HCT116 (cell line): ENCODE measurements around the gene EIF5A2. TPM values are rescaled to one million over a fixed set of nuclear protein-coding genes. Genes with fewer than 3 reads are reported as not detected.
A peak's percentile ranks its signal among the peaks of the same experiment; 100 is the strongest.

Source experiments
- ATAC-seq: fragments of 200-7000 bp; cut with Tn5 transposase; 2 replicates; pipeline ENCODE4 v1.9.1; 2020; ENCODE audit warnings: mild to moderate bottlenecking, moderate library complexity
- BruUV-seq: library from RNA; stranded (reverse); fragments of 400-500 nt; replicated peaks from 2 replicates; lab custom pipeline; 2021; lab: Mats Ljungman, UMichigan
- CTCF ChIA-PET: fragments of 300-600 bp; sonication (Branson Sonifier 250); formaldehyde crosslinking; loops from one replicate; lab custom pipeline; 2021; ENCODE audit warnings: antibody characterized with exemption; lab: Charles Lee
- POLR2A ChIA-PET: fragments of 300-600, 350-600 bp; sonication (Branson Sonifier 250); formaldehyde crosslinking; loops from one replicate; lab custom pipeline; 2021; ENCODE audit warnings: antibody characterized with exemption; lab: Charles Lee
- RAD21 ChIA-PET, 2 experiments: fragments of 300-600 bp; sonication (Branson Sonifier 250); formaldehyde crosslinking; loops; one replicate each; lab custom pipeline; 2023; ENCODE audit warnings: low total read pairs in 2 of 2; ENCODE audit not compliant: uncharacterized antibody in 2 of 2, unreplicated experiment in 2 of 2, low non-redundant PET in 1 of 2; lab: Charles Lee
- DNase-seq: peaks from one replicate; pipeline ENCODE4 v3.0.0-alpha.2; 2010; ENCODE audit warnings: low read depth, low spot score
- H2AFZ ChIP-seq: fragments of 200-600 bp; shearing (Covaris generic), sonication (generic); 2 replicates; pipeline ENCODE4 v1.6.1; 2017; ENCODE audit warnings: low read depth, mixed run types, mixed read lengths, antibody characterized with exemption, low read length; ENCODE audit not compliant: poor library complexity, severe bottlenecking
- H3K27ac ChIP-seq: 2 replicates; pipeline ENCODE4 v1.5.1; 2012; ENCODE audit warnings: low read depth, low read length
- H3K27me3 ChIP-seq: fragments of 200-600 bp; sonication (generic); 2 replicates; pipeline ENCODE4 v1.6.1; 2016; ENCODE audit warnings: mixed run types, low read length, mixed read lengths; ENCODE audit not compliant: insufficient read depth
- H3K36me3 ChIP-seq, 2 experiments: fragments of 200-500 bp in 1 of 2; fragments of 200-600 bp in 1 of 2; sonication (Bioruptor generic) in 1 of 2; sonication (generic) in 1 of 2; 2 replicates each; pipeline versions ENCODE4 v1.5.1 to v1.6.1; 2014 to 2016; ENCODE audit warnings: low read length in 2 of 2, inconsistent platforms in 1 of 2, mixed read lengths in 1 of 2, mixed run types in 1 of 2; ENCODE audit not compliant: insufficient read depth in 2 of 2, control insufficient read depth in 1 of 2
- H3K4me1 ChIP-seq, 2 experiments: fragments of 200-600 bp in 1 of 2; sonication (generic) in 1 of 2; 2 replicates each; pipeline versions ENCODE4 v1.5.1 to v1.6.1; 2012 to 2017; ENCODE audit warnings: low read length in 2 of 2, inconsistent platforms in 1 of 2, mild to moderate bottlenecking in 1 of 2, mixed read lengths in 1 of 2, mixed run types in 1 of 2, moderate library complexity in 1 of 2; ENCODE audit not compliant: insufficient read depth in 2 of 2, control insufficient read depth in 1 of 2
- H3K4me2 ChIP-seq: fragments of 200-600 bp; sonication (generic); 2 replicates; pipeline ENCODE4 v1.6.1; 2017; ENCODE audit warnings: mixed run types, low read length, mixed read lengths
- H3K4me3 ChIP-seq, 2 experiments: fragments of 200-600 bp in 1 of 2; sonication (generic) in 1 of 2; replicated peaks in 1 of 2; 2 replicates each; pipeline ENCODE4 v1.5.1; 2011 to 2016; ENCODE audit warnings: low read length in 2 of 2, control low read depth in 1 of 2, low read depth in 1 of 2, mild to moderate bottlenecking in 1 of 2, mixed read lengths in 1 of 2, mixed run types in 1 of 2
- H3K79me2 ChIP-seq: fragments of 200-600 bp; sonication (generic); 2 replicates; pipeline ENCODE4 v1.6.1; 2017; ENCODE audit warnings: mild to moderate bottlenecking, mixed run types, low read length, moderate library complexity, mixed read lengths; ENCODE audit not compliant: insufficient read depth
- H3K9ac ChIP-seq: fragments of 200-600 bp; sonication (generic); 2 replicates; pipeline ENCODE4 v1.6.1; 2016; ENCODE audit warnings: low read length, mixed read lengths
- H3K9me2 ChIP-seq: fragments of 200-600 bp; sonication (generic), shearing (Covaris generic); 2 replicates; pipeline ENCODE4 v1.6.1; 2017; ENCODE audit warnings: mixed run types, mild to moderate bottlenecking, moderate library complexity; ENCODE audit not compliant: insufficient read depth
- H3K9me3 ChIP-seq, 2 experiments: fragments of 200-500 bp in 1 of 2; fragments of 200-600 bp in 1 of 2; sonication (Bioruptor generic) in 1 of 2; sonication (generic) in 1 of 2; 2 replicates each; pipeline ENCODE4 v1.6.1; 2014 to 2017; ENCODE audit warnings: low read length in 2 of 2, mixed read lengths in 2 of 2, inconsistent platforms in 1 of 2, low read depth in 1 of 2, mild to moderate bottlenecking in 1 of 2, mixed run types in 1 of 2, moderate library complexity in 1 of 2; ENCODE audit not compliant: control insufficient read depth in 1 of 2, insufficient read depth in 1 of 2
- H4K20me1 ChIP-seq: fragments of 200-600 bp; sonication (generic), shearing (Covaris generic); 2 replicates; pipeline ENCODE4 v1.6.1; 2017; ENCODE audit warnings: mixed run types, mild to moderate bottlenecking, moderate library complexity; ENCODE audit not compliant: insufficient read depth
- CBX3 ChIP-seq: IDR thresholded peaks from 2 replicates; pipeline ENCODE4 v1.6.1; 2012; ENCODE audit warnings: low read depth
- CEBPB ChIP-seq: IDR thresholded peaks from 2 replicates; pipeline ENCODE4 v1.6.1; 2012; ENCODE audit warnings: low read depth
- EGR1 ChIP-seq: IDR thresholded peaks from 2 replicates; pipeline ENCODE4 v1.6.1; 2012; ENCODE audit warnings: low read depth
- ELF1 ChIP-seq: IDR thresholded peaks from 2 replicates; pipeline ENCODE4 v1.6.1; 2012; ENCODE audit warnings: low read depth, borderline replicate concordance
- EZH2phosphoT487 ChIP-seq: fragments of 200-600 bp; IDR thresholded peaks from 2 replicates; pipeline ENCODE4 v1.6.1; 2018; ENCODE audit warnings: antibody characterized with exemption, borderline replicate concordance
- FOSL1 ChIP-seq: IDR thresholded peaks from 2 replicates; pipeline ENCODE4 v1.6.1; 2012; ENCODE audit warnings: low read depth
- JUND ChIP-seq: IDR thresholded peaks from 2 replicates; pipeline ENCODE4 v1.6.1; 2012
- POLR2A ChIP-seq: IDR thresholded peaks from 2 replicates; pipeline ENCODE4 v1.7.0; 2011; ENCODE audit warnings: borderline replicate concordance; ENCODE audit not compliant: insufficient read depth, insufficient read length; ENCODE audit errors: extremely low read depth
- POLR2AphosphoS5 ChIP-seq: IDR thresholded peaks from 2 replicates; pipeline ENCODE4 v1.6.1; 2011; ENCODE audit warnings: mild to moderate bottlenecking, low read depth, low read length, moderate library complexity
- RAD21 ChIP-seq: IDR thresholded peaks from 2 replicates; pipeline ENCODE4 v1.6.1; 2012; ENCODE audit warnings: low read depth, mild to moderate bottlenecking
- SIN3A ChIP-seq: IDR thresholded peaks from 2 replicates; pipeline ENCODE4 v1.6.1; 2012; ENCODE audit warnings: low read depth
- YY1 ChIP-seq: IDR thresholded peaks from 2 replicates; pipeline ENCODE4 v1.6.1; 2011; ENCODE audit warnings: low read length, low read depth, moderate library complexity, mild to moderate bottlenecking; ENCODE audit not compliant: insufficient replicate concordance; ENCODE audit errors: extremely low read depth
- intact Hi-C: fragments of 100-400 bp; cut with micrococcal nuclease; formaldehyde crosslinking; loops from 2 replicates; pipeline ENCODE4 v1.10.0; 2022
- total RNA-seq: library from RNA; stranded (reverse); gene quantifications from one replicate; pipeline ENCODE4 v1.2.1, GENCODE V29; 2021; ENCODE audit not compliant: unreplicated experiment
- TF ChIP-seq, protein P1 (sequence below): IDR thresholded peaks from 2 replicates; pipeline ENCODE4 v1.6.1; 2012; ENCODE audit warnings: low read depth
- TF ChIP-seq, protein P2 (sequence below), 3 experiments: fragments of 200-600 bp in 1 of 3; sonication (generic) in 1 of 3; IDR thresholded peaks in 2 of 3; conservative IDR thresholded peaks in 1 of 3; 2 replicates each; pipeline ENCODE4 v1.5.1; 2012 to 2017; ENCODE audit warnings: low read depth in 2 of 3, low read length in 2 of 3, antibody characterized with exemption in 1 of 3, borderline replicate concordance in 1 of 3, control low read depth in 1 of 3, mild to moderate bottlenecking in 1 of 3, mixed read lengths in 1 of 3, mixed run types in 1 of 3, moderate library complexity in 1 of 3; ENCODE audit not compliant: insufficient read depth in 1 of 3
- TF ChIP-seq, protein P3 (sequence below): IDR thresholded peaks from 2 replicates; pipeline ENCODE4 v1.6.1; 2012

The EIF5A2 gene
- total RNA-seq, 1 experiment from 2014 or later, result 19.4 TPM

DNA sequence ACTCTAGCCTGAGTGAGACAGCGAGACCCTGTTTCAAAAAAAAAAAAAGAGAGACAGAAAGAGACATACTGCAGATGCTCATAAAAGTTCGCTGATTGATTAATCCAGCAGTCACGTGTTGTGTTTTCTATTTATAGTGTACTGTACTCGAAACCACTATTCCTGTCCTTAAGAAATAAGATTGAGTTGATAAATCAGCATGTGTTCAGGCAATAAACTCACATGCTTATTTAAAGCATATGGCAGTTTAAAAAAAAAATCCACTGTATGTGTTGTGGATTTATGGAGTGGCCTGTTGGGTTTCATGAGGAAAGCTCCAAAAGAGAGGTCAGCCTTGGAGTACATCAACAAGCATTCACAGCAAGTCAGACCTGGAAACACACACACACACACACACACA, 56.1 kb downstream of the EIF5A2 start:
- CTCF ChIA-PET, result interaction anchor here (0.5 to 0.7 kb wide), 2 partner anchors 9 to 537 kb away, joined by 3 to 4 read pairs; no protein-coding TSS in a partner anchor
- RAD21 ChIA-PET, result no interaction called here

DNA sequence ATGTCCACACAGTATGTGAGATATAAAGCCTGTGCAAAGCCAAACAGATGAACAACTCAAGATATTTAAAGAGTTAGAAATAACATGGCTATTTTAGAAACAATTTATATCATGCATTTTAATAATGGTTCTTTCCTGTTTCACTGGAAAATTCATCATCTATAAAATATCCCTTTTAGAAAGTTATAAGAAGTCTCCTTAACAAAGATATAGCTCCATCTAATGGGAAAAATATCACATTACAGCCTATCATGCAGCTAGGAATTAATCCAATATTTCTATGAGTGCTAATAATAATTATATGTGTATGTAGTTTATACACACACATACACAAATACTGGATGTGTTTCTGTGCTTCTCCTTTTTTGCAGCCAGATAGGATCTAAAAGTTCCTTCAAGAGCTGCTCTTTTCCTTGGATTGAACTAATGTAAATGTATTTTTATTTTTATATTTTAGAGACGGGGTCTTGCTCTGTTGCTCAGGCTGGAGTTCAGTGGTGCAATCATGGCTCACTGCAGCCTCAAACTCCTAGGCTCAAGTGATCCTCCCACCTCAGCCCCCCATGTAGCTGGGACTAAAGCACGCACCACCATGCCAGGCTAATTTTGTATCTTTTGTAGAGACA, 60.0 kb downstream of the EIF5A2 start:
- Histone ChIP-seq H3K4me1 (no peaks in the 10 kb centered on the region), H2AFZ (peak overlapping the region; percentile 52), H3K9me2 (no peaks in the 10 kb centered on the region), H3K27me3 (no peaks in the 10 kb centered on the region), H3K4me2 (no peak overlapping the region), H3K27ac (no peak overlapping the region), H3K9me3 (peaks cover 0 to 5% of the 10 kb centered on the region in 2 experiments; a peak in 1 of 4 replicates), H3K9ac (no peak overlapping the region), H3K36me3 (no peaks in the 10 kb centered on the region)
- no TSS peak for BruUV-seq
- ChIA-PET CTCF (interaction anchor here (0.7 to 3.3 kb wide), 15 partner anchors 8 to 445 kb away, joined by 3 to 38 read pairs (median 4); partner anchors contain the start of gene EIF5A2), RAD21 (interaction anchor here (0.6 to 1.4 kb wide), 3 partner anchors 105 to 435 kb away, joined by 3 to 7 read pairs (median 6); no protein-coding TSS in a partner anchor), POLR2A (interaction anchor here (0.9 to 1.2 kb wide), 2 partner anchors 17 to 22 kb away, joined by 3 to 4 read pairs; partner anchors contain the start of gene RPL22L1)
- no peak for DNase-seq
- intact Hi-C loops, result loop anchor here (1.0 to 5.0 kb wide), 2 partner anchors 434 to 536 kb away; no protein-coding TSS in a partner anchor
- TF ChIP-seq RAD21, result peak; percentile 64
- TF ChIP-seq, protein P1, sequence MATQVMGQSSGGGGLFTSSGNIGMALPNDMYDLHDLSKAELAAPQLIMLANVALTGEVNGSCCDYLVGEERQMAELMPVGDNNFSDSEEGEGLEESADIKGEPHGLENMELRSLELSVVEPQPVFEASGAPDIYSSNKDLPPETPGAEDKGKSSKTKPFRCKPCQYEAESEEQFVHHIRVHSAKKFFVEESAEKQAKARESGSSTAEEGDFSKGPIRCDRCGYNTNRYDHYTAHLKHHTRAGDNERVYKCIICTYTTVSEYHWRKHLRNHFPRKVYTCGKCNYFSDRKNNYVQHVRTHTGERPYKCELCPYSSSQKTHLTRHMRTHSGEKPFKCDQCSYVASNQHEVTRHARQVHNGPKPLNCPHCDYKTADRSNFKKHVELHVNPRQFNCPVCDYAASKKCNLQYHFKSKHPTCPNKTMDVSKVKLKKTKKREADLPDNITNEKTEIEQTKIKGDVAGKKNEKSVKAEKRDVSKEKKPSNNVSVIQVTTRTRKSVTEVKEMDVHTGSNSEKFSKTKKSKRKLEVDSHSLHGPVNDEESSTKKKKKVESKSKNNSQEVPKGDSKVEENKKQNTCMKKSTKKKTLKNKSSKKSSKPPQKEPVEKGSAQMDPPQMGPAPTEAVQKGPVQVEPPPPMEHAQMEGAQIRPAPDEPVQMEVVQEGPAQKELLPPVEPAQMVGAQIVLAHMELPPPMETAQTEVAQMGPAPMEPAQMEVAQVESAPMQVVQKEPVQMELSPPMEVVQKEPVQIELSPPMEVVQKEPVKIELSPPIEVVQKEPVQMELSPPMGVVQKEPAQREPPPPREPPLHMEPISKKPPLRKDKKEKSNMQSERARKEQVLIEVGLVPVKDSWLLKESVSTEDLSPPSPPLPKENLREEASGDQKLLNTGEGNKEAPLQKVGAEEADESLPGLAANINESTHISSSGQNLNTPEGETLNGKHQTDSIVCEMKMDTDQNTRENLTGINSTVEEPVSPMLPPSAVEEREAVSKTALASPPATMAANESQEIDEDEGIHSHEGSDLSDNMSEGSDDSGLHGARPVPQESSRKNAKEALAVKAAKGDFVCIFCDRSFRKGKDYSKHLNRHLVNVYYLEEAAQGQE, result no peak
- no peak for TF ChIP-seq SIN3A
- TF ChIP-seq YY1, result no peak
- no peak for TF ChIP-seq JUND
- TF ChIP-seq EZH2phosphoT487, result no peak
- no peak for TF ChIP-seq CBX3
- TF ChIP-seq, protein P2, sequence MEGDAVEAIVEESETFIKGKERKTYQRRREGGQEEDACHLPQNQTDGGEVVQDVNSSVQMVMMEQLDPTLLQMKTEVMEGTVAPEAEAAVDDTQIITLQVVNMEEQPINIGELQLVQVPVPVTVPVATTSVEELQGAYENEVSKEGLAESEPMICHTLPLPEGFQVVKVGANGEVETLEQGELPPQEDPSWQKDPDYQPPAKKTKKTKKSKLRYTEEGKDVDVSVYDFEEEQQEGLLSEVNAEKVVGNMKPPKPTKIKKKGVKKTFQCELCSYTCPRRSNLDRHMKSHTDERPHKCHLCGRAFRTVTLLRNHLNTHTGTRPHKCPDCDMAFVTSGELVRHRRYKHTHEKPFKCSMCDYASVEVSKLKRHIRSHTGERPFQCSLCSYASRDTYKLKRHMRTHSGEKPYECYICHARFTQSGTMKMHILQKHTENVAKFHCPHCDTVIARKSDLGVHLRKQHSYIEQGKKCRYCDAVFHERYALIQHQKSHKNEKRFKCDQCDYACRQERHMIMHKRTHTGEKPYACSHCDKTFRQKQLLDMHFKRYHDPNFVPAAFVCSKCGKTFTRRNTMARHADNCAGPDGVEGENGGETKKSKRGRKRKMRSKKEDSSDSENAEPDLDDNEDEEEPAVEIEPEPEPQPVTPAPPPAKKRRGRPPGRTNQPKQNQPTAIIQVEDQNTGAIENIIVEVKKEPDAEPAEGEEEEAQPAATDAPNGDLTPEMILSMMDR (IDR thresholded peaks at IDR 0.05 in 2 of 3, conservative IDR thresholded peaks at IDR 0.05 in 1 of 3; ENCODE audit: borderline replicate concordance in 1 of 3, insufficient read depth in 1 of 3, low read depth in 2 of 3, low read length in 2 of 3), result peak; percentile 17 to 65 (median 46); a peak in 3 of 6 replicates
- TF ChIP-seq, all 23 proteins: peak for 2
- Histone ChIP-seq H3K4me3 (no peak overlapping the region), H4K20me1 (no peaks in the 10 kb centered on the region), H3K79me2 (no peaks in the 10 kb centered on the region)
- ATAC-seq, result peak; percentile 61

More for the DNA sequence above, 56.1 kb downstream of the EIF5A2 start:
- Histone ChIP-seq H3K4me3 (no peak overlapping the region), H3K4me1 (peaks cover 0 to 4% of the 10 kb centered on the region in 2 experiments; a peak in 1 of 4 replicates), H3K9ac (no peak overlapping the region), H3K4me2 (no peak overlapping the region), H3K27me3 (no peaks in the 10 kb centered on the region), H3K27ac (no peak overlapping the region), H3K79me2 (no peaks in the 10 kb centered on the region)
- POLR2A ChIA-PET, result no interaction called here
- no TSS peak for BruUV-seq
- TF ChIP-seq POLR2AphosphoS5, result no peak
- no peak for TF ChIP-seq JUND
- TF ChIP-seq CEBPB, result no peak
- no peak for TF ChIP-seq YY1
- TF ChIP-seq FOSL1, result no peak
- TF ChIP-seq RAD21, result no peak
- TF ChIP-seq, protein P3, sequence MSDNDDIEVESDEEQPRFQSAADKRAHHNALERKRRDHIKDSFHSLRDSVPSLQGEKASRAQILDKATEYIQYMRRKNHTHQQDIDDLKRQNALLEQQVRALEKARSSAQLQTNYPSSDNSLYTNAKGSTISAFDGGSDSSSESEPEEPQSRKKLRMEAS, result no peak
- no peak for TF ChIP-seq ELF1
- no peak for TF ChIP-seq POLR2A
- no peak for TF ChIP-seq EGR1
- TF ChIP-seq, all 23 proteins: peak for 0
- no peaks in the 10 kb centered on the region for H4K20me1 ChIP-seq
- no peak overlapping the region for H2AFZ ChIP-seq
- DNase-seq, result no peak
- intact Hi-C loops, result no loop called here
- no peak for ATAC-seq
- H3K36me3 ChIP-seq, result no peaks in the 10 kb centered on the region
- H3K9me3 ChIP-seq, result no peaks in the 10 kb centered on the region
- H3K9me2 ChIP-seq, result no peaks in the 10 kb centered on the region
